Testis (tissue), 5 donors: ENCODE data around the gene UBA1. TPM values are rescaled to one million over a fixed set of nuclear protein-coding genes. Genes with fewer than 3 reads are reported as not detected.

Experiments used
- DNase-seq: peaks from one replicate; pipeline ENCODE4 v3.0.0-alpha.2; 2019
- H3K27ac ChIP-seq, 2 donors: fragments of 200-600 bp; sonication (generic); one replicate each; pipeline ENCODE4 v1.5.1; 2019
- H3K27me3 ChIP-seq: fragments of 200-600 bp; sonication (generic); one replicate; pipeline ENCODE4 v1.5.1; 2019
- H3K36me3 ChIP-seq: fragments of 200-600 bp; sonication (generic); one replicate; pipeline ENCODE4 v1.5.1; 2017; ENCODE audit warnings: low read depth; ENCODE audit errors: missing control alignments
- H3K4me1 ChIP-seq: fragments of 200-600 bp; sonication (generic); one replicate; pipeline ENCODE4 v1.5.1; 2019
- H3K4me3 ChIP-seq, 2 donors: fragments of 200-600 bp; sonication (generic); one replicate each; pipeline ENCODE4 v1.5.1; 2017 to 2019
- H3K9me3 ChIP-seq: fragments of 200-600 bp; sonication (generic); one replicate; pipeline ENCODE4 v1.5.1; 2017
- POLR2A ChIP-seq: fragments of 450-650 bp; IDR thresholded peaks from one replicate; pipeline ENCODE4 v1.6.1; 2017; ENCODE audit warnings: antibody characterized with exemption, mild to moderate bottlenecking, moderate library complexity
- WGBS, 2 donors: methylation state at CpG; one replicate each; pipeline ENCODE4 v1.1.5; 2018; 5-methylcytosine and 5-hydroxymethylcytosine counted together
- intact Hi-C: fragments of 100-400 bp; cut with DNase I; formaldehyde crosslinking; loops from one replicate; pipeline ENCODE4 v1.15.1; 2023; ENCODE audit warnings: low total_unique reads
- long read RNA-seq, 2 donors: transcript quantifications; one replicate each; lab custom pipeline, GENCODE V29; 2026
- polyA plus RNA-seq: library from polyadenylated mRNA; stranded (reverse); fragments of 350-450 nt; fragmentation: Illumina TruSeq; extraction: RNeasy Lipid Tissue Mini Kit (QIAGEN cat#74804); gene quantifications from one replicate; pipeline ENCODE4 v1.2.3, GENCODE V29; 2014; ENCODE audit warnings: low read depth, low replicate concordance; ENCODE audit not compliant: insufficient read depth
- total RNA-seq, 2 donors: library from RNA; depleted of rRNA; stranded (reverse); fragments of >200 nt; gene quantifications; one replicate each; pipeline ENCODE4 v1.2.3, GENCODE V29; 2016
- TF ChIP-seq, protein P1 (sequence below), 3 experiments: fragments of 450-650 bp in 2 of 3; fragments of 200-600 bp in 1 of 3; sonication (generic) in 1 of 3; IDR thresholded peaks; one replicate each; pipeline ENCODE4 v1.5.1; 2016 to 2019; ENCODE audit warnings: antibody characterized with exemption in 3 of 3, mild to moderate bottlenecking in 2 of 3, moderate library complexity in 1 of 3

The UBA1 gene
- total RNA-seq (100 to 1,000 TPM; 243 to 338 TPM), polyA plus RNA-seq (207 TPM)
- long read RNA-seq, donor 1, transcript UBA1-201 (26 exons, 3,559 nt): major isoform, 9 of 139 reads
- long read RNA-seq, donor 1, partial matches to known transcripts: 127 of 139 reads
- long read RNA-seq, donor 1, other reads (novel, unspliced or antisense): 0 of 139 reads
- long read RNA-seq, donor 2, transcript UBA1-201 (26 exons, 3,559 nt): major isoform, 14 of 56 reads
- long read RNA-seq, donor 2, partial matches to known transcripts: 39 of 56 reads
- long read RNA-seq, donor 2, other reads (novel, unspliced or antisense): 0 of 56 reads

DNA sequence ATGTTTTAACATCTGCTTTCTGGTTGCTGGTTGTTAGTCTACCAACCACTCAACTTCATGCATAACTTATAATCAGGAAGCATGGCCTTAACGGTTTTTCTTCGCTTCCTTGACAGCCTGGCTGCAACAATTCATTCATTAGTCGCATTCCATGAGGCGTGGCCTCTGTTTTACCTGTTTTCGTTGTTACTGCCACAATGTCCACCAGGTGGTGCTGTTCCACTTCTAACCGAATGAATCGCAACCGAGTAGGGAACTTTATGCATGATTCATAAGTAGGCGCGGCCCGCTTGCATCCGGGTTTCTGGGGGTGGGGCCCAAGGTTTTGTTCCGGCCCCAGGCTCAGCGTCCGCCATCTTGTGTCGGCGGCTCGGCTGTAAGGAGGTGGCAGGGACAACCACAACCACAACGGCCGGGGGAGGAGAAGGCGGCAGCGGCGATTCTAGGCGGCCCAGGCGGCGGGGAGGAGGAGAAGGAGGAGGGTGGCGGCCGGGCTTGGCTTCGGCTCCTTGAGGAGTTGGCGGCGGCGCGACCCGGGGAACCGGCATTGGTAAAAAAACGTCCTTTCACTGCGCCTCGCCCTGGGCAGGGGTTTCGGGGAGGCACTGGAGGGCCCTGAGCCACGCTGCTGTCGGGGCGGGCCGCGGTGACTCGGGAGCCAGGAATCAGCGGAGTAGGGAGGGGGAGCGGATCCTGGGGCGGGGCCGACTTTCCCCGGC is at the start of gene UBA1:
UBA1 (plus strand) TSS at position 355 of the 719 bp plus-strand sequence. CDS start 4,974 bp downstream, outside the sequence.
- intact Hi-C loops: loop anchor here (10.0 kb wide), 2 partner anchors 181 to 331 kb away; partner anchors contain the start of gene ZNF157
- DNase-seq: peak; percentile 96
- Histone ChIP-seq H3K27ac (peak within 1 kb of the TSS; percentile 94 to 97), H3K4me1 (peaks cover 2% of the 10 kb centered on the region), H3K9me3 (no peaks in the 10 kb centered on the region), H3K27me3 (no peaks in the 10 kb centered on the region), H3K4me3 (peak within 1 kb of the TSS; percentile 69 to 78), H3K36me3 (no peaks in the 10 kb centered on the region)
- WGBS, 2 donors: 1 to 3% methylated on average over 8 to 40 of the region's 50 CpGs
- TF ChIP-seq, protein P1, sequence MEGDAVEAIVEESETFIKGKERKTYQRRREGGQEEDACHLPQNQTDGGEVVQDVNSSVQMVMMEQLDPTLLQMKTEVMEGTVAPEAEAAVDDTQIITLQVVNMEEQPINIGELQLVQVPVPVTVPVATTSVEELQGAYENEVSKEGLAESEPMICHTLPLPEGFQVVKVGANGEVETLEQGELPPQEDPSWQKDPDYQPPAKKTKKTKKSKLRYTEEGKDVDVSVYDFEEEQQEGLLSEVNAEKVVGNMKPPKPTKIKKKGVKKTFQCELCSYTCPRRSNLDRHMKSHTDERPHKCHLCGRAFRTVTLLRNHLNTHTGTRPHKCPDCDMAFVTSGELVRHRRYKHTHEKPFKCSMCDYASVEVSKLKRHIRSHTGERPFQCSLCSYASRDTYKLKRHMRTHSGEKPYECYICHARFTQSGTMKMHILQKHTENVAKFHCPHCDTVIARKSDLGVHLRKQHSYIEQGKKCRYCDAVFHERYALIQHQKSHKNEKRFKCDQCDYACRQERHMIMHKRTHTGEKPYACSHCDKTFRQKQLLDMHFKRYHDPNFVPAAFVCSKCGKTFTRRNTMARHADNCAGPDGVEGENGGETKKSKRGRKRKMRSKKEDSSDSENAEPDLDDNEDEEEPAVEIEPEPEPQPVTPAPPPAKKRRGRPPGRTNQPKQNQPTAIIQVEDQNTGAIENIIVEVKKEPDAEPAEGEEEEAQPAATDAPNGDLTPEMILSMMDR (IDR thresholded peaks at IDR 0.05): peak; percentile 69 to 94 (median 94)
- TF ChIP-seq POLR2A: peak; percentile 48

DNA sequence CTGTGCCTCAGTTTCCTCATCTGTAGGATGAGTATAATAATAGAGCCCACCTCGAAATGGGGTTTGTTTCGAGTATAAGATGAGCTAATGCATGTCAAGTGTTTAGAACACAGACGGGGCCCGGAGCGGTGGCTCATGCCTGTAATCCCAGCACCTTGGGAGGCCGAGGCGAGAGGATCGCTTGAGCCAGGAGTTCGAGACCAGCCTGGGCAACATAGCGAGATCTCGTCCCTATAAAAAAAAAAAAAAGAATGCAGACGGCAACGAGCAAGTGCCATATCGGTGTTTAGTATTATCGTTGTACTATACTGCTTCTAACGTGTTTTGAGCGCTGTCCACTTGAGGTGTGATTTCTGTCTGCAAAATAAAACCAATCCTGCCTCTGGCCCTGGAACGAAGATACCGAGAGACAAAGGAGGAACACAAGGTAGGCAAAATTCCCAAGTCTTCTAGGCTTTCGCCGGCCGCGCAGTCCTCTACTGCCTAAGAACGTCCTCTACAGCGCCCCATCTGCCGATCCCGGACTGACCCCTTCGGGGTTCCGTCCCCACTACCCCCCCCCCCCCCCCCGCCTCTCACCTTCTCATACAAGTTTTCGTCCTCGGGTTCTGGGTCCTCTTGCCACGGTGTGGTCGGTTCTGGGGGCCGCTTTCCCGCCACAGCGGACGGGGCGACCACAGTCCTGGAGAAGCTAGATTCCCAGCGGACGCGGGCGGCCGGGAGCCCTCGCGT is 49.6 kb upstream of the UBA1 start:
- Histone ChIP-seq H3K27me3 (no peaks in the 10 kb centered on the region), H3K4me3 (peak overlapping the region; percentile 73 to 77), H3K36me3 (no peaks in the 10 kb centered on the region), H3K9me3 (no peaks in the 10 kb centered on the region), H3K27ac (peak overlapping the region; percentile 93 to 96), H3K4me1 (peaks cover 7% of the 10 kb centered on the region)
- WGBS, 2 donors: 3 to 13% methylated on average over 14 to 30 of the region's 46 CpGs
- TF ChIP-seq, protein P1 (IDR thresholded peaks at IDR 0.05): no peak
- TF ChIP-seq POLR2A: no peak
- peak; percentile 36 for DNase-seq
- intact Hi-C loops: no loop called here

GRCh38 chrX:47144626-47145394 is 48.8 kb upstream of the UBA1 start, which contains the start of the genes NDUFB11 and RBM10:
Gene NDUFB11 (minus strand): TSS chrX:47144702. CDS start chrX:47144679, 23 bp downstream.
Gene RBM10 (plus strand): TSS chrX:47145221. CDS start chrX:47147482, 2,261 bp downstream.
- Histone ChIP-seq H3K27me3 (no peaks in the 10 kb centered on the region), H3K9me3 (no peaks in the 10 kb centered on the region), H3K4me1 (peaks cover 7% of the 10 kb centered on the region), H3K4me3 (peak within 1 kb of the TSS; percentile 73 to 77), H3K27ac (peak within 1 kb of the TSS; percentile 93 to 96), H3K36me3 (no peaks in the 10 kb centered on the region)
- TF ChIP-seq, protein P1 (IDR thresholded peaks at IDR 0.05): peak; percentile 54 to 92 (median 81)
- TF ChIP-seq POLR2A: no peak
- 1% methylated on average over 35 of the region's 54 CpGs; no CpG with 5 or more reads in 1 of the 2 donors for WGBS, 2 donors
- intact Hi-C loops: no loop called here
- DNase-seq: peak; percentile 95
